HG03135 (cell line): ENCODE measurements around the gene SVOPL.
A peak's percentile ranks its signal among the peaks of the same experiment; 100 is the strongest.
"Not testable (repeated sequence)": the region's sequence is repeated elsewhere in the genome, so short reads cannot be mapped to it uniquely, and the experiment has no call there.

Experiments
- ATAC-seq: cut with Tn5 transposase; IDR thresholded peaks from one replicate; pipeline ENCODE4 v1.9.1; 2021; ENCODE audit warnings: mild to moderate bottlenecking, moderate library complexity; ENCODE audit not compliant: unreplicated experiment

SVOPL gene

GRCh38 chr7:138700857-138701536, at the start of gene SVOPL:
SVOPL (minus strand) TSS chr7:138701362; CDS start chr7:138679045, 22,317 bp downstream.
- no peak for ATAC-seq

GRCh38 chr7:138750473-138750872, 49.3 kb upstream of the SVOPL start:
- ATAC-seq = no peak

- no peak for ATAC-seq
Observed at GRCh38 chr7:138749960-138750359, 48.8 kb upstream of the SVOPL start.

- no peak for ATAC-seq
Observed at GRCh38 chr7:138748666-138749065, 47.5 kb upstream of the SVOPL start.

- ATAC-seq = no peak
Observed at GRCh38 chr7:138746073-138746472, 44.9 kb upstream of the SVOPL start.

- ATAC-seq = no peak
Observed at GRCh38 chr7:138745189-138745588, 44.0 kb upstream of the SVOPL start.

- ATAC-seq = no peak
Observed at GRCh38 chr7:138741453-138741735, 40.2 kb upstream of the SVOPL start.

- ATAC-seq = no peak
Observed at GRCh38 chr7:138739859-138740258, 38.7 kb upstream of the SVOPL start.

- peak; percentile 67 for ATAC-seq
Observed at GRCh38 chr7:138738551-138739335, 37.6 kb upstream of the SVOPL start.

- ATAC-seq = no peak
Observed at GRCh38 chr7:138738114-138738513, 37.0 kb upstream of the SVOPL start.

GRCh38 chr7:138735399-138735798, 34.2 kb upstream of the SVOPL start:
- ATAC-seq = no peak

GRCh38 chr7:138731733-138732132, 30.6 kb upstream of the SVOPL start:
- ATAC-seq = not testable (repeated sequence)

- ATAC-seq = no peak
Observed at GRCh38 chr7:138729444-138729843, 28.3 kb upstream of the SVOPL start.

GRCh38 chr7:138727336-138728099, 26.4 kb upstream of the SVOPL start:
- no peak for ATAC-seq

- ATAC-seq = no peak
Observed at GRCh38 chr7:138726288-138726687, 25.1 kb upstream of the SVOPL start.

GRCh38 chr7:138720286-138720685, 19.1 kb upstream of the SVOPL start:
- no peak for ATAC-seq

GRCh38 chr7:138716889-138717288, 15.7 kb upstream of the SVOPL start:
- no peak for ATAC-seq

- ATAC-seq = no peak
Observed at GRCh38 chr7:138713191-138713590, 12.0 kb upstream of the SVOPL start.

- ATAC-seq = no peak
Observed at GRCh38 chr7:138712652-138713051, 11.5 kb upstream of the SVOPL start.

GRCh38 chr7:138710536-138711385, 9.6 kb upstream of the SVOPL start:
- ATAC-seq = no peak

GRCh38 chr7:138705167-138705566, 4.0 kb upstream of the SVOPL start:
- ATAC-seq = no peak
